Renal pelvis (tissue), 12 donors: ENCODE data around the gene RPL3. TPM values are rescaled to one million over a fixed set of nuclear protein-coding genes. Genes with fewer than 3 reads are reported as not detected.

Experiments used
- DNase-seq: peaks from one replicate; pipeline ENCODE4 v3.0.0-alpha.2; 2013
- long read RNA-seq, 16 experiments: transcript quantifications; one replicate each; lab custom pipeline, GENCODE V29; 2026
- polyA plus RNA-seq, 3 donors: library from polyadenylated mRNA; unstranded; fragments of 120-200 nt; gene quantifications; one replicate each; pipeline ENCODE4 v1.2.1, GENCODE V29; 2013; ENCODE audit not compliant: insufficient read length in 3 of 3

RPL3 gene
- polyA plus RNA-seq, result 1,000 to 10,000 TPM; 2,781 to 3,416 (median 3,386) TPM
- long read RNA-seq, donor 1, transcript RPL3-217 (3 exons, 827 nt), result minor isoform, 51 of 2,563 reads
- long read RNA-seq, donor 1, transcript RPL3-202 (9 exons, 1,289 nt), result minor isoform, 209 of 2,563 reads
- long read RNA-seq, donor 1, transcript RPL3-201 (10 exons, 1,442 nt), result major isoform, 1,970 of 2,563 reads
- long read RNA-seq, donor 1, transcript RPL3-209 (2 exons, 767 nt), result minor isoform, 12 of 2,563 reads
- long read RNA-seq, donor 1, partial matches to known transcripts, result 255 of 2,563 reads
- long read RNA-seq, donor 1, other reads (novel, unspliced or antisense), result 59 of 2,563 reads
- long read RNA-seq, donor 2, transcript RPL3-209 (2 exons, 767 nt), result minor isoform, 22 of 3,184 reads
- long read RNA-seq, donor 2, transcript RPL3-202 (9 exons, 1,289 nt), result minor isoform, 221 of 3,184 reads
- long read RNA-seq, donor 2, transcript RPL3-201 (10 exons, 1,442 nt), result major isoform, 2,492 of 3,184 reads
- long read RNA-seq, donor 2, transcript RPL3-217 (3 exons, 827 nt), result minor isoform, 69 of 3,184 reads
- long read RNA-seq, donor 2, partial matches to known transcripts, result 311 of 3,184 reads
- long read RNA-seq, donor 2, other reads (novel, unspliced or antisense), result 59 of 3,184 reads
- long read RNA-seq, donor 3, transcript RPL3-202 (9 exons, 1,289 nt), result minor isoform, 214 of 2,552 reads
- long read RNA-seq, donor 3, transcript RPL3-209 (2 exons, 767 nt), result minor isoform, 18 of 2,552 reads
- long read RNA-seq, donor 3, transcript RPL3-201 (10 exons, 1,442 nt), result major isoform, 1,886 of 2,552 reads
- long read RNA-seq, donor 3, transcript RPL3-217 (3 exons, 827 nt), result minor isoform, 34 of 2,552 reads
- long read RNA-seq, donor 3, partial matches to known transcripts, result 333 of 2,552 reads
- long read RNA-seq, donor 3, other reads (novel, unspliced or antisense), result 46 of 2,552 reads
- long read RNA-seq, donor 4, transcript RPL3-209 (2 exons, 767 nt), result minor isoform, 20 of 3,130 reads
- long read RNA-seq, donor 4, transcript RPL3-217 (3 exons, 827 nt), result minor isoform, 39 of 3,130 reads
- long read RNA-seq, donor 4, transcript RPL3-201 (10 exons, 1,442 nt), result major isoform, 2,337 of 3,130 reads
- long read RNA-seq, donor 4, transcript RPL3-202 (9 exons, 1,289 nt), result minor isoform, 322 of 3,130 reads
- long read RNA-seq, donor 4, partial matches to known transcripts, result 320 of 3,130 reads
- long read RNA-seq, donor 4, other reads (novel, unspliced or antisense), result 75 of 3,130 reads
- long read RNA-seq, donor 5, transcript RPL3-210 (2 exons, 616 nt), result minor isoform, 9 of 1,257 reads
- long read RNA-seq, donor 5, transcript RPL3-217 (3 exons, 827 nt), result minor isoform, 10 of 1,257 reads
- long read RNA-seq, donor 5, transcript RPL3-201 (10 exons, 1,442 nt), result major isoform, 909 of 1,257 reads
- long read RNA-seq, donor 5, transcript RPL3-202 (9 exons, 1,289 nt), result minor isoform, 114 of 1,257 reads
- long read RNA-seq, donor 5, partial matches to known transcripts, result 190 of 1,257 reads
- long read RNA-seq, donor 5, other reads (novel, unspliced or antisense), result 18 of 1,257 reads
- long read RNA-seq, donor 6, transcript RPL3-210 (2 exons, 616 nt), result minor isoform, 20 of 2,464 reads
- long read RNA-seq, donor 6, transcript RPL3-201 (10 exons, 1,442 nt), result major isoform, 1,810 of 2,464 reads
- long read RNA-seq, donor 6, transcript RPL3-202 (9 exons, 1,289 nt), result minor isoform, 220 of 2,464 reads
- long read RNA-seq, donor 6, transcript RPL3-217 (3 exons, 827 nt), result minor isoform, 66 of 2,464 reads
- long read RNA-seq, donor 6, partial matches to known transcripts, result 277 of 2,464 reads
- long read RNA-seq, donor 6, other reads (novel, unspliced or antisense), result 51 of 2,464 reads
- long read RNA-seq, donor 7, transcript RPL3-217 (3 exons, 827 nt), result minor isoform, 48 of 2,390 reads
- long read RNA-seq, donor 7, transcript RPL3-210 (2 exons, 616 nt), result minor isoform, 28 of 2,390 reads
- long read RNA-seq, donor 7, transcript RPL3-201 (10 exons, 1,442 nt), result major isoform, 1,621 of 2,390 reads
- long read RNA-seq, donor 7, transcript RPL3-202 (9 exons, 1,289 nt), result minor isoform, 195 of 2,390 reads
- long read RNA-seq, donor 7, partial matches to known transcripts, result 435 of 2,390 reads
- long read RNA-seq, donor 7, other reads (novel, unspliced or antisense), result 41 of 2,390 reads
- long read RNA-seq, donor 8, transcript RPL3-201 (10 exons, 1,442 nt), result major isoform, 838 of 1,150 reads
- long read RNA-seq, donor 8, transcript RPL3-202 (9 exons, 1,289 nt), result minor isoform, 99 of 1,150 reads
- long read RNA-seq, donor 8, transcript RPL3-209 (2 exons, 767 nt), result minor isoform, 11 of 1,150 reads
- long read RNA-seq, donor 8, transcript RPL3-217 (3 exons, 827 nt), result minor isoform, 13 of 1,150 reads
- long read RNA-seq, donor 8, partial matches to known transcripts, result 163 of 1,150 reads
- long read RNA-seq, donor 8, other reads (novel, unspliced or antisense), result 17 of 1,150 reads
- long read RNA-seq, donor 9, transcript RPL3-202 (9 exons, 1,289 nt), result minor isoform, 286 of 3,334 reads
- long read RNA-seq, donor 9, transcript RPL3-217 (3 exons, 827 nt), result minor isoform, 50 of 3,334 reads
- long read RNA-seq, donor 9, transcript RPL3-209 (2 exons, 767 nt), result minor isoform, 26 of 3,334 reads
- long read RNA-seq, donor 9, transcript RPL3-201 (10 exons, 1,442 nt), result major isoform, 2,462 of 3,334 reads
- long read RNA-seq, donor 9, partial matches to known transcripts, result 409 of 3,334 reads
- long read RNA-seq, donor 9, other reads (novel, unspliced or antisense), result 79 of 3,334 reads
- long read RNA-seq, donor 10, transcript RPL3-217 (3 exons, 827 nt), result minor isoform, 37 of 2,256 reads
- long read RNA-seq, donor 10, transcript RPL3-201 (10 exons, 1,442 nt), result major isoform, 1,579 of 2,256 reads
- long read RNA-seq, donor 10, transcript RPL3-209 (2 exons, 767 nt), result minor isoform, 14 of 2,256 reads
- long read RNA-seq, donor 10, transcript RPL3-202 (9 exons, 1,289 nt), result minor isoform, 178 of 2,256 reads
- long read RNA-seq, donor 10, partial matches to known transcripts, result 405 of 2,256 reads
- long read RNA-seq, donor 10, other reads (novel, unspliced or antisense), result 34 of 2,256 reads
- long read RNA-seq, donor 11, transcript RPL3-202 (9 exons, 1,289 nt), result minor isoform, 96 of 1,449 reads
- long read RNA-seq, donor 11, transcript RPL3-201 (10 exons, 1,442 nt), result major isoform, 1,017 of 1,449 reads
- long read RNA-seq, donor 11, transcript RPL3-217 (3 exons, 827 nt), result minor isoform, 22 of 1,449 reads
- long read RNA-seq, donor 11, transcript RPL3-210 (2 exons, 616 nt), result minor isoform, 11 of 1,449 reads
- long read RNA-seq, donor 11, partial matches to known transcripts, result 267 of 1,449 reads
- long read RNA-seq, donor 11, other reads (novel, unspliced or antisense), result 25 of 1,449 reads
- long read RNA-seq, donor 12, transcript RPL3-217 (3 exons, 827 nt), result minor isoform, 68 of 3,305 reads
- long read RNA-seq, donor 12, transcript RPL3-202 (9 exons, 1,289 nt), result minor isoform, 271 of 3,305 reads
- long read RNA-seq, donor 12, transcript RPL3-201 (10 exons, 1,442 nt), result major isoform, 2,489 of 3,305 reads
- long read RNA-seq, donor 12, transcript RPL3-210 (2 exons, 616 nt), result minor isoform, 13 of 3,305 reads
- long read RNA-seq, donor 12, partial matches to known transcripts, result 399 of 3,305 reads
- long read RNA-seq, donor 12, other reads (novel, unspliced or antisense), result 53 of 3,305 reads
- long read RNA-seq, donor 13, transcript RPL3-210 (2 exons, 616 nt), result minor isoform, 15 of 1,306 reads
- long read RNA-seq, donor 13, transcript RPL3-201 (10 exons, 1,442 nt), result major isoform, 827 of 1,306 reads
- long read RNA-seq, donor 13, transcript RPL3-202 (9 exons, 1,289 nt), result minor isoform, 87 of 1,306 reads
- long read RNA-seq, donor 13, transcript RPL3-217 (3 exons, 827 nt), result minor isoform, 22 of 1,306 reads
- long read RNA-seq, donor 13, partial matches to known transcripts, result 323 of 1,306 reads
- long read RNA-seq, donor 13, other reads (novel, unspliced or antisense), result 15 of 1,306 reads
- long read RNA-seq, donor 14, transcript RPL3-202 (9 exons, 1,289 nt), result minor isoform, 228 of 3,175 reads
- long read RNA-seq, donor 14, transcript RPL3-210 (2 exons, 616 nt), result minor isoform, 37 of 3,175 reads
- long read RNA-seq, donor 14, transcript RPL3-201 (10 exons, 1,442 nt), result major isoform, 2,001 of 3,175 reads
- long read RNA-seq, donor 14, transcript RPL3-217 (3 exons, 827 nt), result minor isoform, 107 of 3,175 reads
- long read RNA-seq, donor 14, partial matches to known transcripts, result 703 of 3,175 reads
- long read RNA-seq, donor 14, other reads (novel, unspliced or antisense), result 62 of 3,175 reads
- long read RNA-seq, donor 15, transcript RPL3-209 (2 exons, 767 nt), result minor isoform, 24 of 4,417 reads
- long read RNA-seq, donor 15, transcript RPL3-202 (9 exons, 1,289 nt), result minor isoform, 385 of 4,417 reads
- long read RNA-seq, donor 15, transcript RPL3-201 (10 exons, 1,442 nt), result major isoform, 3,164 of 4,417 reads
- long read RNA-seq, donor 15, transcript RPL3-217 (3 exons, 827 nt), result minor isoform, 85 of 4,417 reads
- long read RNA-seq, donor 15, partial matches to known transcripts, result 626 of 4,417 reads
- long read RNA-seq, donor 15, other reads (novel, unspliced or antisense), result 115 of 4,417 reads
- long read RNA-seq, donor 16, transcript RPL3-217 (3 exons, 827 nt), result minor isoform, 32 of 3,170 reads
- long read RNA-seq, donor 16, transcript RPL3-209 (2 exons, 767 nt), result minor isoform, 27 of 3,170 reads
- long read RNA-seq, donor 16, transcript RPL3-202 (9 exons, 1,289 nt), result minor isoform, 215 of 3,170 reads
- long read RNA-seq, donor 16, transcript RPL3-201 (10 exons, 1,442 nt), result major isoform, 2,320 of 3,170 reads
- long read RNA-seq, donor 16, partial matches to known transcripts, result 464 of 3,170 reads
- long read RNA-seq, donor 16, other reads (novel, unspliced or antisense), result 91 of 3,170 reads

- DNase-seq, result peak; percentile 100
These were observed at the start of gene RPL3 for GRCh38 chr22:39319284-39320022. Gene RPL3 (minus strand): TSS chr22:39319623. CDS start chr22:39319597, 26 bp downstream.

GRCh38 chr22:39369186-39369585 is 49.8 kb upstream of the RPL3 start:
- DNase-seq, result no peak

GRCh38 chr22:39368461-39368911 is 49.1 kb upstream of the RPL3 start:
- no peak for DNase-seq

DNA sequence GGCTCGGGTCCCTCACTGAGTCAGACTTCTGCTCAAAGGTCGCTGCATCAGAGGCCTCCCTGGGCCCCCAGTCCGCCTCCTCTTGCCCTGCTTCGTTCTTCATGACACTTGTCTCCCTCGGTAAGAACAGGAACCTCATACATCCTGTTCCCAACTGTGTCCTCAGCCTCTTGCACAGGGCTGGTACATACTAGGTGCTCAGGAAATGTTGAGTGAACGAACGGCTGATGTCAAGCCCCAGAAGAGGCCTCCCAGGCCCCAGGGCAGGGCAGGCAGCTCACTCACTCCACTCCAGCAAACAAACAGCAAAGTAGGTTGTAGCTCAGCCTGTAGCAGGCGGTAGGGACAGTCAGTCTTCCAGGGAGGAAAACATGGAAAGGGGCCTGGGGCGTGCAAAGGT is 47.6 kb upstream of the RPL3 start:
- DNase-seq, result no peak

GRCh38 chr22:39365492-39365780 is 46.0 kb upstream of the RPL3 start:
- DNase-seq, result no peak

DNA sequence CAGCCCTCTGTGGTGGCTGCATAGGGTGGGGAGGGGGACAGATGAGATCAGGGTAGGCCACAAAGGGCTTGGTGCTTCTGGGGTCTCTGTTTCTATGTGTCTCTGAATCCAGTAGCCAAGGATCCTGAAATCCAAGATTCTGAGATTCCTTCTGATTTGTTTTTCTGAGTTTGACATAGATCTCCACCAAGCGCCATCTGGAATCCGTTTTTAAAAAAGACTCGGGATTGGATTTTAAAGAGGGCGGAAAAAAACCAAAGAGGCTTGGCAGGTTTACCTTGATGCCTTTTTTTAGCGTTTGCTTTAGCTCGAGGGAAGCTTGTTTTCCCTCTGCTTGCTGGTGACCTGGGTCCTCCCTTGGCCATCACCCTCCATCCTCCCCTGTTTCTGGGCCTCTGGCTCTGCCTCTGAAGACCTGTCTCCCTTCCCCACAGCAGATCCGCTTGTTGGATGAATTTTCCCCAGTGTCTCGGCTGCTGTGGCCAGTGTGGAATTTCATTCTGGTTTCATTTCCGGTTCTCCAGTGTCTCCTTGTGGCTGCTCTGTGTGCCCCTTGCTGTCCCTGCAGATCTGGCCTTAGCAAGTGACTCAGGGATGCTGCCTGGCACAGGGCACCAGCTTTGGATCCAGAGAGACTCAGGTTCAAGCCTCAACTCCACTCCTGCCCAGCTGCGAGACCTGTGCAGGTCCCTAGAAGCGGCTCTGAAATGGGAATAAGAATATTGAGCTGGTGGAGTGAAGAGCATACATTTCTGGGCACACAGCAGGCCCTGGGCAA is 45.5 kb upstream of the RPL3 start:
- DNase-seq, result no peak

DNA sequence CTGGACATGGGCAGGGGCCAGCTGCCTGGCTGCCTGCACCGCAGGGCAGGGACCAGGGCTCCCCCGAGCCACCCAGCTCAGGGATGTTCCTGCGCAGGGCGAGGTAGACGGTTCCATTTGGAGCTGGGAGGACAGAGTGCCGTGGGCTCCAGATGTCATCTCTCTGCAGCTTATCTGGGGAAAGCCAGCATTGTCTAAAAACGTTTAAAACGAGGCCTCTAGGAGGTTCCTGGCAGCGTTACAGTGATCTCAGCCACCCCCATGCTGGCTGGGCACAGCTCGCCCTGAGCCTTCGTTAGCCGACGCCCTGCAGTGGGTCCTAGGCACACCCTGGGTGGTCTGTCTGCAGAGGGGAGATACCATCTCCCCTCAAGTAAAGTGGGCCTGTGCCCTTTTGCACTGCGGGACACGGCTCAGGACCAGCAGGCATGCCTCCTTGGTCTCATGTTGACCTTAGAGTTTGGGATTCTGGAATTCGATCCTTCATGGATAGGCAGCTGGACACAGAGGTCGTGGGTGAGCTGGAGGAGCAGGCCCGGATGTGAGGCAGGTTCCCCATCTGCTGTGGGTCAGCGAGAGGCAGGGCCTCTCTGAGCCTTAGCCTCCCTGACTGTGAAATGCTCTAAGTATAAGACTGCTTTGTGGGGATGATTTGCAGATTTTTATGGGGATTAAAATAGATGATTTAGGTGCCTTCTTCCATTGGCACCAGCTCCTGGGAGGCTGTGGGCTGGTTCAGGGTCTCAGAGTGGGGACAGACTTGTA is 44.5 kb upstream of the RPL3 start:
- no peak for DNase-seq

- no peak for DNase-seq
These were observed 43.5 kb upstream of the RPL3 start for GRCh38 chr22:39362932-39363331.

GRCh38 chr22:39362271-39362670 is 42.8 kb upstream of the RPL3 start:
- DNase-seq, result no peak

- DNase-seq, result no peak
These were observed 42.1 kb upstream of the RPL3 start for GRCh38 chr22:39361496-39361895.

DNA sequence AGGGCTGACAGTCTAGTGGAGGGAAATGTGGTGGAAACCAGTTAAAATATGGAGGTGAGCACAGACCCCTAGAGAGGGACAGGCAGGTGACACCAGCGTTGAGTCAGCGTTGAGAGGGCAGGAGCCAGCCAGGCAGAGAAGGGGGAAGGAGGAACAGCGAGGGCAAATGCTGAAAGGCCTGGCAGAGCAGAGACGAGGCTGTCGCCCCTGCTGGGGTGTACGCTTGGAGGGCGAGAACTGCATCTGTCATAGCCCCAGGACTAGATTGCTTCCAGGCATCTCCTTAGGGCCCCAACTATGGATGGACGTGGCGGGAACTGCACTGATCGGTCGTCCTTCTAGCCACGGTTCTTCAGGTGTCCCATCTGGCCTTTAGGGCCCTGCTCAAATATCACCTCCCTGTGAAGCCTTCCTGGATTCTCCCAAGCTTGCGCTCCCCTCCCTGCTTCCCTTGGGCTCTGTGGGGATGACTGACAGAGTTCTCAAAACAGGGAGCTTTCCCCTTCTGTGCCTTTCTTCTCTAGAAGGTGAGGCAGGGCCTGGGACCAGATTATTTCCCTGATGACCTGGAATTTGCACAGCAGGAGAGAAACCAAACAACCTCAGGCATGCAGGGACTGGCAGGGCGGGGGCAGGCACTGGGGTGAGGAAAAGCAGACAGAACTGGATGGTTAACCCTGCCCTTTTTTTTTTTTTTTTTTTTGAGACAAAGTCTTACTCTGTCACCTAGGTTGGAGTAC is 41.4 kb upstream of the RPL3 start:
- no peak for DNase-seq
